ENCODE results near the gene LTB4R2. TPM values are rescaled to one million over a fixed set of nuclear protein-coding genes. Genes with fewer than 3 reads are reported as not detected.

The LTB4R2 gene
- total RNA-seq, 1 experiment from 2014 or later = 12.9 TPM

DNA sequence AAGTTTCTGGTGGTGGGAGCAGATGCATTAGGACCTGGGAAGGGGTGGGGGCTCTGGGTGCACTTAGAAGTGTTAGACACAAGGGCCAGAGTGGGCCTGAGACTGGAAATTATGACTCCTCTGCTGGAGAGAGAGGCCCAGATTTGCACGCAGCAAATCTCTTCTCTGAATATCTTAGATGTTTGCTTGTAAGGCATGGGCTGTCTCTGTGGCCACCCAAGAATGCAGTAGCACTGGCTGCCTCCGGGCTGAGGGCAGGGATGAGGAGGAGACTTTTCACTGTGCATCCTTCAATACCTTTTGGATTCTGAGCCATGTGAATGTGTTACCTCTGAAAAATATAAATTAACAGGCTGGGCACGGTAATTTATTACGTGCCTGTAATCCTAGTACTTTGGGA, 24.6 kb upstream of the LTB4R2 start:
- Mint-ChIP-seq H3K27me3 (ENCODE audit: low read depth) (no peaks in the 10 kb centered on the region), H3K36me3 (no peaks in the 10 kb centered on the region), H3K27ac (no peak overlapping the region), H3K9me3 (no peaks in the 10 kb centered on the region), H3K4me1 (no peaks in the 10 kb centered on the region), H3K4me3 (no peak overlapping the region)
- ChIA-PET CTCF (interaction anchor here (0.7 to 1.8 kb wide), 2 partner anchors 12 to 121 kb away, joined by 3 to 7 read pairs; no protein-coding TSS in a partner anchor), POLR2A (no interaction called here)
- no peak for ATAC-seq
- DNase-seq (ENCODE audit: low spot score) = no peak
- TF ChIP-seq, protein P1, sequence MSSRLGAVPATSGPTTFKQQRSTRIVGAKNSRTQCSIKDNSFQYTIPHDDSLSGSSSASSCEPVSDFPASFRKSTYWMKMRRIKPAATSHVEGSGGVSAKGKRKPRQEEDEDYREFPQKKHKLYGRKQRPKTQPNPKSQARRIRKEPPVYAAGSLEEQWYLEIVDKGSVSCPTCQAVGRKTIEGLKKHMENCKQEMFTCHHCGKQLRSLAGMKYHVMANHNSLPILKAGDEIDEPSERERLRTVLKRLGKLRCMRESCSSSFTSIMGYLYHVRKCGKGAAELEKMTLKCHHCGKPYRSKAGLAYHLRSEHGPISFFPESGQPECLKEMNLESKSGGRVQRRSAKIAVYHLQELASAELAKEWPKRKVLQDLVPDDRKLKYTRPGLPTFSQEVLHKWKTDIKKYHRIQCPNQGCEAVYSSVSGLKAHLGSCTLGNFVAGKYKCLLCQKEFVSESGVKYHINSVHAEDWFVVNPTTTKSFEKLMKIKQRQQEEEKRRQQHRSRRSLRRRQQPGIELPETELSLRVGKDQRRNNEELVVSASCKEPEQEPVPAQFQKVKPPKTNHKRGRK (CRISPR knock-in tag; IDR thresholded peaks at IDR 0.05; ENCODE audit: borderline replicate concordance) = no peak
- TF ChIP-seq FOXP1 (CRISPR knock-in tag; IDR thresholded peaks at IDR 0.05; ENCODE audit: borderline replicate concordance) (no peak), NR3C1 (CRISPR knock-in tag; conservative IDR thresholded peaks at IDR 0.05; ENCODE audit: low read depth) (no peak), OVOL2 (CRISPR knock-in tag; IDR thresholded peaks at IDR 0.05; ENCODE audit: borderline replicate concordance) (no peak), ETV6 (CRISPR knock-in tag; IDR thresholded peaks at IDR 0.05) (no peak), GRHL2 (CRISPR knock-in tag; IDR thresholded peaks at IDR 0.05; ENCODE audit: insufficient replicate concordance, severe bottlenecking) (no peak), JUN (CRISPR knock-in tag; IDR thresholded peaks at IDR 0.05) (no peak), SMAD4 (CRISPR knock-in tag; IDR thresholded peaks at IDR 0.05) (no peak), ZNF219 (CRISPR knock-in tag; IDR thresholded peaks at IDR 0.05; ENCODE audit: borderline replicate concordance) (no peak), TEAD1 (CRISPR knock-in tag; IDR thresholded peaks at IDR 0.05) (no peak), NFYB (CRISPR knock-in tag; conservative IDR thresholded peaks at IDR 0.05; ENCODE audit: low read depth) (no peak)
- TF ChIP-seq, protein P2, sequence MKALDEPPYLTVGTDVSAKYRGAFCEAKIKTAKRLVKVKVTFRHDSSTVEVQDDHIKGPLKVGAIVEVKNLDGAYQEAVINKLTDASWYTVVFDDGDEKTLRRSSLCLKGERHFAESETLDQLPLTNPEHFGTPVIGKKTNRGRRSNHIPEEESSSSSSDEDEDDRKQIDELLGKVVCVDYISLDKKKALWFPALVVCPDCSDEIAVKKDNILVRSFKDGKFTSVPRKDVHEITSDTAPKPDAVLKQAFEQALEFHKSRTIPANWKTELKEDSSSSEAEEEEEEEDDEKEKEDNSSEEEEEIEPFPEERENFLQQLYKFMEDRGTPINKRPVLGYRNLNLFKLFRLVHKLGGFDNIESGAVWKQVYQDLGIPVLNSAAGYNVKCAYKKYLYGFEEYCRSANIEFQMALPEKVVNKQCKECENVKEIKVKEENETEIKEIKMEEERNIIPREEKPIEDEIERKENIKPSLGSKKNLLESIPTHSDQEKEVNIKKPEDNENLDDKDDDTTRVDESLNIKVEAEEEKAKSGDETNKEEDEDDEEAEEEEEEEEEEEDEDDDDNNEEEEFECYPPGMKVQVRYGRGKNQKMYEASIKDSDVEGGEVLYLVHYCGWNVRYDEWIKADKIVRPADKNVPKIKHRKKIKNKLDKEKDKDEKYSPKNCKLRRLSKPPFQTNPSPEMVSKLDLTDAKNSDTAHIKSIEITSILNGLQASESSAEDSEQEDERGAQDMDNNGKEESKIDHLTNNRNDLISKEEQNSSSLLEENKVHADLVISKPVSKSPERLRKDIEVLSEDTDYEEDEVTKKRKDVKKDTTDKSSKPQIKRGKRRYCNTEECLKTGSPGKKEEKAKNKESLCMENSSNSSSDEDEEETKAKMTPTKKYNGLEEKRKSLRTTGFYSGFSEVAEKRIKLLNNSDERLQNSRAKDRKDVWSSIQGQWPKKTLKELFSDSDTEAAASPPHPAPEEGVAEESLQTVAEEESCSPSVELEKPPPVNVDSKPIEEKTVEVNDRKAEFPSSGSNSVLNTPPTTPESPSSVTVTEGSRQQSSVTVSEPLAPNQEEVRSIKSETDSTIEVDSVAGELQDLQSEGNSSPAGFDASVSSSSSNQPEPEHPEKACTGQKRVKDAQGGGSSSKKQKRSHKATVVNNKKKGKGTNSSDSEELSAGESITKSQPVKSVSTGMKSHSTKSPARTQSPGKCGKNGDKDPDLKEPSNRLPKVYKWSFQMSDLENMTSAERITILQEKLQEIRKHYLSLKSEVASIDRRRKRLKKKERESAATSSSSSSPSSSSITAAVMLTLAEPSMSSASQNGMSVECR (CRISPR knock-in tag; IDR thresholded peaks at IDR 0.05; ENCODE audit: borderline replicate concordance) = no peak
- TF ChIP-seq, protein P3, sequence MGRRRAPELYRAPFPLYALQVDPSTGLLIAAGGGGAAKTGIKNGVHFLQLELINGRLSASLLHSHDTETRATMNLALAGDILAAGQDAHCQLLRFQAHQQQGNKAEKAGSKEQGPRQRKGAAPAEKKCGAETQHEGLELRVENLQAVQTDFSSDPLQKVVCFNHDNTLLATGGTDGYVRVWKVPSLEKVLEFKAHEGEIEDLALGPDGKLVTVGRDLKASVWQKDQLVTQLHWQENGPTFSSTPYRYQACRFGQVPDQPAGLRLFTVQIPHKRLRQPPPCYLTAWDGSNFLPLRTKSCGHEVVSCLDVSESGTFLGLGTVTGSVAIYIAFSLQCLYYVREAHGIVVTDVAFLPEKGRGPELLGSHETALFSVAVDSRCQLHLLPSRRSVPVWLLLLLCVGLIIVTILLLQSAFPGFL (CRISPR knock-in tag; IDR thresholded peaks at IDR 0.05; ENCODE audit: borderline replicate concordance) = no peak
- TF ChIP-seq, protein P4, sequence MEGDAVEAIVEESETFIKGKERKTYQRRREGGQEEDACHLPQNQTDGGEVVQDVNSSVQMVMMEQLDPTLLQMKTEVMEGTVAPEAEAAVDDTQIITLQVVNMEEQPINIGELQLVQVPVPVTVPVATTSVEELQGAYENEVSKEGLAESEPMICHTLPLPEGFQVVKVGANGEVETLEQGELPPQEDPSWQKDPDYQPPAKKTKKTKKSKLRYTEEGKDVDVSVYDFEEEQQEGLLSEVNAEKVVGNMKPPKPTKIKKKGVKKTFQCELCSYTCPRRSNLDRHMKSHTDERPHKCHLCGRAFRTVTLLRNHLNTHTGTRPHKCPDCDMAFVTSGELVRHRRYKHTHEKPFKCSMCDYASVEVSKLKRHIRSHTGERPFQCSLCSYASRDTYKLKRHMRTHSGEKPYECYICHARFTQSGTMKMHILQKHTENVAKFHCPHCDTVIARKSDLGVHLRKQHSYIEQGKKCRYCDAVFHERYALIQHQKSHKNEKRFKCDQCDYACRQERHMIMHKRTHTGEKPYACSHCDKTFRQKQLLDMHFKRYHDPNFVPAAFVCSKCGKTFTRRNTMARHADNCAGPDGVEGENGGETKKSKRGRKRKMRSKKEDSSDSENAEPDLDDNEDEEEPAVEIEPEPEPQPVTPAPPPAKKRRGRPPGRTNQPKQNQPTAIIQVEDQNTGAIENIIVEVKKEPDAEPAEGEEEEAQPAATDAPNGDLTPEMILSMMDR (IDR thresholded peaks at IDR 0.05) = no peak
- TF ChIP-seq, protein P5, sequence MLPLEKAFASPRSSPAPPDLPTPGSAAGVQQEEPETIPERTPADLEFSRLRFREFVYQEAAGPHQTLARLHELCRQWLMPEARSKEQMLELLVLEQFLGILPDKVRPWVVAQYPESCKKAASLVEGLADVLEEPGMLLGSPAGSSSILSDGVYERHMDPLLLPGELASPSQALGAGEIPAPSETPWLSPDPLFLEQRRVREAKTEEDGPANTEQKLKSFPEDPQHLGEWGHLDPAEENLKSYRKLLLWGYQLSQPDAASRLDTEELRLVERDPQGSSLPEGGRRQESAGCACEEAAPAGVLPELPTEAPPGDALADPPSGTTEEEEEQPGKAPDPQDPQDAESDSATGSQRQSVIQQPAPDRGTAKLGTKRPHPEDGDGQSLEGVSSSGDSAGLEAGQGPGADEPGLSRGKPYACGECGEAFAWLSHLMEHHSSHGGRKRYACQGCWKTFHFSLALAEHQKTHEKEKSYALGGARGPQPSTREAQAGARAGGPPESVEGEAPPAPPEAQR (CRISPR knock-in tag; IDR thresholded peaks at IDR 0.05) = no peak

DNA sequence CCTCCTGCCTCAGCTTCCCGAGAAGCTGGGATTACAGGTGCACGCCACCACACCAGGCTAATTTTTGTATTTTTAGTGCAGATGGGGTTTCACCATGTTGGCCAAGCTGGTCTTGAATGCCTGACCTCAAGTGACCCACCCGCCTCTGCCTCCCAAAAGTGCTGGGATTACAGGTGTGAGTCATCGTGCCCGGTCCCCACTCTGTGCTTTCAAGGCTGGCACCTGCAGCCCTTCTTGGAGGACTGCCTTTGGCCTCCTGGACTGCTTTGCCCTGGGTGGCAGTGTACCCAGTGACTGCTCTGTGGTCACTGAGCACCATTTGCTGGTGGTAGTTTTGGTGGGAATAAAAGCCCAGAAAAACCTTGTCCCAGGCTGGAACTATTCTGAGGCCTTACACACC, 22.9 kb upstream of the LTB4R2 start:
- DNase-seq (ENCODE audit: low spot score) (no peak), ATAC-seq (no peak)
- no peaks in the 10 kb centered on the region for H3K4me1 Mint-ChIP-seq
- ChIA-PET POLR2A (no interaction called here), CTCF (interaction anchor here (1.0 to 1.3 kb wide), 2 partner anchors 11 to 21 kb away, joined by 3 to 4 read pairs; partner anchors contain the start of gene CIDEB)
- no peaks in the 10 kb centered on the region for H3K9me3 Mint-ChIP-seq
- TF ChIP-seq, protein P3 (CRISPR knock-in tag; IDR thresholded peaks at IDR 0.05; ENCODE audit: borderline replicate concordance) = no peak
- TF ChIP-seq IRF2 (CRISPR knock-in tag; IDR thresholded peaks at IDR 0.05; ENCODE audit: borderline replicate concordance, low read depth) = no peak
- TF ChIP-seq ZBTB21 (CRISPR knock-in tag; IDR thresholded peaks at IDR 0.05; ENCODE audit: borderline replicate concordance) = no peak
- TF ChIP-seq RORB (CRISPR knock-in tag; IDR thresholded peaks at IDR 0.05) = no peak
- TF ChIP-seq SP1 (CRISPR knock-in tag; conservative IDR thresholded peaks at IDR 0.05) = no peak
- no peak for TF ChIP-seq TEAD4 (CRISPR knock-in tag; IDR thresholded peaks at IDR 0.05)
- TF ChIP-seq, protein P6, sequence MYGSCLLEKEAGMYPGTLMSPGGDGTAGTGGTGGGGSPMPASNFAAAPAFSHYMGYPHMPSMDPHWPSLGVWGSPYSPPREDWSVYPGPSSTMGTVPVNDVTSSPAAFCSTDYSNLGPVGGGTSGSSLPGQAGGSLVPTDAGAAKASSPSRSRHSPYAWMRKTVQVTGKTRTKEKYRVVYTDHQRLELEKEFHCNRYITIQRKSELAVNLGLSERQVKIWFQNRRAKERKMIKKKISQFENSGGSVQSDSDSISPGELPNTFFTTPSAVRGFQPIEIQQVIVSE (CRISPR knock-in tag; IDR thresholded peaks at IDR 0.05; ENCODE audit: borderline replicate concordance) = no peak
- no peak for TF ChIP-seq NFATC4 (CRISPR knock-in tag; IDR thresholded peaks at IDR 0.05)
- no peak overlapping the region for H3K27ac Mint-ChIP-seq
- no peaks in the 10 kb centered on the region for H3K36me3 Mint-ChIP-seq
- H3K27me3 Mint-ChIP-seq (ENCODE audit: low read depth) = no peaks in the 10 kb centered on the region
- no peak overlapping the region for H3K4me3 Mint-ChIP-seq

Measured in WTC11 (cell line).